Right hindlimb (tissue), 1 donor: ENCODE results near the gene GRM5.

Experiments used
- DNase-seq: peaks from one replicate; pipeline ENCODE4 v3.0.0-alpha.2; 2018

GRM5 gene

DNA sequence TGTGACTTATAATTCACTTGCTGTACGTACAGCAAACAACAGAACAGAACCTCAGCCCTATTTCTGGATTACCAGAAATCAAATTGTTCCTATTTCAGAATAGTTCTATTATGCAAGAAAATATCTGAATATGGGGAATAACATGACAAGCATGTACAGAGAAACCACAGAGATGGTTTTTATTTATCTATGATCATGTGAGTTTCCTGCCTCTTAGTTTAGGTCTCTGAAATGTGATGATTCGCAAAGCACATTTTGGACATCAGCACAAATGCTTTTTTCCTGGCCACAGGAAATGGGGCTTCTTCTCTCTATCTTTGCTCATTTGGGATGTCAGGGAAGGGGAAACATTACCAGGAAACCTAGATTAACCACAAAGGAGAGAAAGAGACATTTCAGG is 461.5 kb downstream of the GRM5 start:
- DNase-seq = peak; percentile 22

DNA sequence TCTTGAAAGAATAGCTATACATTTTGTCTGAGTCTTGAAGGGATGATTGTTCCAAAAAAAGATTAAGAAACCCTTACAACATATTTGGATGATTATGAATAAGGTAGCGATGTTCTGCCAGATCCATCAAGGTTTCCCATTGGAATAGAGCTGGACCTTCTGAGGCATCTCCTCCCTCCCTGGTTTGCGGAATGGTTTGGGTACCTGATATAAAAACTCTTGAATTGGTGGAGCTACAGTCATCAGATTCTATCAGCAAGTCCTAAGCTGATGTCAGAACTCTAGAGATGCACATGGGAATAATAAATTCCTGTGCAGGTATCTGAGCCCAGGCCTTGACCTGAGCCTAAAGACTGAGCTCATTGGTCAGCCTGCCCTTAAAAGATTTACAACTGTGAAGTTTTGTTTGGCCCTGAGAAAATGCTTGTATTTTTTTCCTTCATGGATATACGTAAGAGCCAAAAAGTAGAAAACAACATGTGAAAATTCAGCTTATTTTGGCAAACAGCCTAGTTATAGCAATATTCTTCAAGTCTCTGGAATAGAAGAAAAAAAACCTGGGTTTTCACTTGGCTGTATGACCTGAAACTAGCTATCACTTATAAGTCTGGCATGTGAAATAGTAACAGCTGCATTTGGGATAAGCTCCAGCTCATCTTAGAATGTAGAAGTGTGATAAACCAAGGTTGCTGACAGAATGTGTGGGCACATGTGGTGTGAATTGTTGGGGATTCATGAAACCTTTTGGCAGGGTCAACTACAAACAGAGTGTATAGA is 462.5 kb downstream of the GRM5 start:
- peak; percentile 51 for DNase-seq

DNA sequence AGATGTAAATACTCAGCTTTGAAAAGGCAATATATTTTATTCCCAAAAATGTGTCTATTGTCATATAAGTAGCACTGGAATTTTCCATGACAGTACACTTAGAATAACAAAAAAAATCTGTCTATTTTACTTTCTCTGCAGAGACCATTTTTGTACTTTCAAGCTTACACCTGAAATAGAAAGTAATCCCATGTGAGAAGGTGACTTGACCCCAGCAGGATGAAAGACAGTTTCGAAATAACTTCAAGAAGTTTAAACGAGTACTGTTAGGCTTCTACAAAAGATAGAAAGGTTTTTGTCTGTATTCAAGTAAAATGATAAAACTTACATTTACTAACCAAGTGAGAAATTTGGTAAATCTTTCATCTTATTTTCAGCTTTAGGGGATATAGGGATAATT is 468.4 kb downstream of the GRM5 start:
- no peak for DNase-seq

DNA sequence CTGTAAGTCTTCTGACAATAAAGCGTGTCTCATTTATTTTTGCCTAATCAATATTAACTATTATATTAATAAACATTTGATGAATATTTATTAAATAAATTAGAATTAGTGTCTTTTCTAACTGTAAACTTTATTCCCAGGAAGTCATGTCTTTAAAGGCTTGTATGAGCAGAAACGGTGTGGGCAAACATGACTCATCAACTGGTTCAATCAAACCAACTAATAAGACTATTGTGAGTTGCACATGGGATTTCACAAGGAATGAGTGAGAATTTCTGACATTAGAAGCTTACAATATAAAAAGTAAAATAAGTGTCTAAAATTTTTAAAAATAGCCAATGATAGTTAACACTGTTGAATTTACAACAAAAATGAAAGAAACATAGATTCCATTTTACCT is 469.0 kb downstream of the GRM5 start:
- DNase-seq = no peak

DNA sequence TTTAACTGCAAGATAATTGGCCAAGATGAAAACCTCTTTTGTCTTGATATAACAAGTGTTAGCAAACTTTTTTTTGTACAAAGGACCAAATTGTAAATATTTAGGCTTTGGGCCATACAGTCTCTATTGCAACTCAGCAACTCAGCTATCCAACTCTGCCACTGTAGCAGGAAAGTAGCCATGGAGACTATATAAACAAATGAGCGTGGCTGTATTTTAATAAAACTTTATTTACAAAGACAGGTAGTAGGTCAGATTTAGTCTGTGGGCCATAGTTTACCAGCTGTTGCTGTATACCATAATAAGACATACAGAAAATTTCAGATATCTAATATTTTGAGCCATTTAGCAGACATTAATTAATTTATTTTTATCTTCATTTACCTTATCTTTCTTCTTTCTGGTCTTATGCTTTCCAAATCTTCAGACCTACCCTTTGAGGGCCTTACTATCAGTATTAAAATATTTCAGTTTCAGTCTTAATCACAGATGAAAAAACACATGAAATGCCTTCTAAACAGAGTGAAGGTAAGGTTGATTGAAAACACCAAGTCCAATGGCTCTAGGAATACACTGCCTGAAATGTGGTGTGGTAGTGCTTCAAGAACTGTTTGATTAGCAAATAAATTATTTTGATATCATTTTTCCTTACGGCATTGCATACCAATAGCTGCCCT is 471.4 kb downstream of the GRM5 start:
- DNase-seq = no peak

DNA sequence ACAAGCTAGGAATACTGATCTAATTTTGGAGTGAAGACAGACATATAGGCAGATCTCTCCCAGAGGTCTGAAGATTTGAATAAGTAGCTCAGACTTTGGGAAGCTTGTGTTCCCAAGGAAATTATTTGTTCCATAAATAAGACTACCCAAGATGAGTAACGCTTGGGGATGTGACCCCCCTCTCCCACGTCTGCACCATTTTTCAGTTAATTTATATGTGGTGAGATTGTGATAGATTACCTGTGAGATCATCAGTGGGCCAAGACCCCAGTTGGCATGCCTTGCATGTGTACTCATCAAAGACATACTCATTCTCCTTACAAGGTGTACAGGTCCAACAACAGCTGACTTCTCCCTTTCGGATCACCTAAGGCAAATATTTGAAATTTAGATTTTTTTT is 475.4 kb downstream of the GRM5 start:
- DNase-seq = no peak

DNA sequence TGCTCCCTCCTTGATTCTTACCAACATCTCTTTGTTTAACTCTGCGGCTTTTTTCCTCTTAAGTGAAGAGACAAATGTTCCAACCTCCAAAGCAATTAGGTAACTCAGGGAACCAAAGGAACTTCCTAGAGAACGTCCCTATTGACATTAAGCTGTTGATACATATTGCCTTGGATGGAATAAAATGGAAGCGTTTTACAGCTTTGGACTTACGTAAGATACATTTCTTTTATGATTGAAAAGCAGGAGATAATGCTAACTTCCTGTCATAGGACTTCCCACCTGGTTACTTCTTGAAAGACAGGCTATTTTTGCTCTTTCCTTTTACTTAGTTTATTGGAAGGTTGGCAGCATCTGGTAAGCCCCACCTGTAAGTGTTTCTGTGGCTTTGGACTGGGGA is 482.5 kb downstream of the GRM5 start:
- DNase-seq = no peak

DNA sequence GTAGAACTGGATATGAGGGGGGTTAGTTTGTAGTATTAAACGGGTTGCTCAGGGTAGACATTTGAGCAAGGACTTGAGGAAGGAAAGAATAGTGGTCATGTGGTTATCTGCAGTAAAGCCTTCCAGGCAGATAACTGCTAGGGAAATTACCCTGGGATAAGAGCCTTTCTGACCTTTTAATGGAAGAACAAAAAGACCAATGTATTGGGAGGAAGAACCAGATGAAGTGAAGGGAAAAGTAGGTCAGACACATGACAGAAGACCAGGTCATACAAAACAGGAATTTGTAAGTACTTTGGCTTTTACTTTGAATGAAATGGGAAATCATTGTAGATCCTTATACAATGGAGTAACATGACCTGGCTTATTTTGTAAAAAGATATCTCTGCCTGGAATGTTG is 486.3 kb downstream of the GRM5 start:
- no peak for DNase-seq

DNA sequence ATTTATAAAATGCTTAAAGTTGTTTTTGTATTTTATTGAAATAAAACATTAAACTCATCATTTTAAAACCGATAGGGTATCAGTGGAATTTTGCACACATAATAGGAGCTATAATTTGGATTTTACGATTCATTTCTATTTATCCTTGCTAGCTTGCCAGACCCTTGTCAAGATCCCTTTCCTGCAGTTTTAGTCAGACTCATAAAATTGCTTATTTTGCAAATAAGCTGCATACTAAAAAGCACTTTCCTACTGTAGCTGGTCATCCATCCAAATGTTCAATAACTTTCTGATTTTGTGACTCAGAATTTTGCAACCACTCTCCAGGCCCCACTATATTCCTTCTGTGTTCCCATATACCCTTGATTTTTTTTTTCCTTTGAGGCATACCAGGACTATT is 489.0 kb downstream of the GRM5 start:
- no peak for DNase-seq

DNA sequence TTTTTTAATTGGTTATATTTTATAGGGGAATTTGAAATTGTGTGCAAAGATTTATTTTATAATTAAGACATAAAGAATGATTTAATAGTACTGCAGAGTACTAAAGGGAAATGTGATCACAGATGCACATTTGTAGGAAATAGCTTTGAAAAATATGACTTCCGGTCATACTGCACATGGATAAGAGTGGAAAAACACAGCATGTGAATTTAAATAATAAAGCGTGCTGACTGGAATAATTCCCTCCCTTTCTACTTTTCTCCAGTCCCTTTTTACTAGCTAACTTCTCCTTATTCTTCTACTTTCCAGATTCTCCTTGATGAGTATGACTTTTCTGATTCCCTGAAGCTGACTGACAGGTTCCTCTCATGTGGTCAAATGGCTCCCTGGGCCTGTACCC is 489.9 kb downstream of the GRM5 start:
- DNase-seq = no peak

DNA sequence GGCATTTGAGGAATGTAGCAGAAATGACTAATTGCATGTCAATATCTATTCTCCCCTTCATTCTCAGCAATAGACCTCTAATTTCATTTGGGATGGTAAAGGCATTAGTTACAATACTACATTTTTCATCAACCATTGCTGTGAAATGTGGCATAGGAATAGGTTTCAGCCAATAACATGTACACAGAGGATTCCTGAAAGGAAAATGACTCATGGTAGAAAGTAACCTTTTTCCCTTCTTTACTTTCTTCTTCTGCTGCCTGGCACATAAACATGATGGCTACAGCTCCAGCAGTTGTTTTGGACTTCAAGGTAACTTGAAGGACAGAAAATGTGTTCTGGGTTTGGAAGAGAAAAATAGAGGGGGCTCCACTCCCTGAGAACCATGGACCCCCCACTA is 496.4 kb downstream of the GRM5 start:
- no peak for DNase-seq

DNA sequence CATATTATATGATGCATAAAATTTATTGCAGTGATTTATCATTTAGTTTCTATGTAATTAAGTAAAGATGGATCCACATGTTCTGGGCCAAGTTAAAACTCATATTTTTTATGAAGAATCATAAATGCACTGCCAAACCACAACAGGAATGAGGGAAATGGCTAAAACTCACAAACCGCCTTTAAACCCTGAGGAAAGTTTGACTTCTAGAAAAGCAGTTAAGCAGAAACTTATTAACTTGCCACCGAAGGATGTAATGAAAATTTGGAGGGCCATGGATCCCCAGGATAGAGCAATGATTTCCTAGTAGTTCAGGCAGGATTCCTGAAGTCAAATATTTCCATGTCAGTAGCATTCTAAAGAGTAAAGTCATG is 510.0 kb downstream of the GRM5 start:
- no peak for DNase-seq

DNA sequence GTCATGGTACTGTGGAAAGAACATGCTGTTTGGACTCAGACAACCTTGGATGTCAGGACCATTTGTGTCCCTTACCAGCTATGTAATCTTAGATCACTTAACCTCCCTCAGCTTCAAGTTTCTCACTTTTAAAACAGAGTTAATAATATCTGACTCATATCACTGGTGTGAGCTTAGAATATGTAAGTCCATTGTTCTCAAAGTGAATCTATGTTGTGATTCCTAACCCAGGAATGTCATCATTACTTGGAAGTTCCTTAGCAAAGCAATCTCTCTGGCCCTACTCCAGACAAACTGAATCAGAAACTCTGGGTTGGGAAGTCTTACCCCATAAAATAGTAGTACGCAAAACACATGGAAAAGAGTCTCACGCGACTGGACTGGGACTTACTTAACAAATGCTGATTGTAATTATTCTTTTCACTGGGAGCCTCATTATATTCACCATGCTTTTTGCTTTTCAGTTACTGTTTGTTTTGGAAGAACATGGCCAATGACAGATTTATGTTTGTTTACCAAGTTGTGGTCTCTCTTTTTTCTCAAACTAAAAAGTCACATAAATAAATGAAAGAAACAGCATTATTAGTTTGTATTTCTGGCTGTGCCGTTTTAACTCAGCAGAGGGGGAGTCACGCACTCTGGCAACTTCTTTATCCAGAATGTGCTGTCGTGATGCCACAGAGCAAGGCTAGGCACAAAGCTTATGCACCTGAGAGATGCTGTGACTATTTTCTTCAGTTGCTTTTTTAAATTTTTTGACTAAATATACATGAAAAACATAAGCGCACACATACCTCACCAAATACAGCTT is 510.6 kb downstream of the GRM5 start:
- DNase-seq = peak; percentile 32

DNA sequence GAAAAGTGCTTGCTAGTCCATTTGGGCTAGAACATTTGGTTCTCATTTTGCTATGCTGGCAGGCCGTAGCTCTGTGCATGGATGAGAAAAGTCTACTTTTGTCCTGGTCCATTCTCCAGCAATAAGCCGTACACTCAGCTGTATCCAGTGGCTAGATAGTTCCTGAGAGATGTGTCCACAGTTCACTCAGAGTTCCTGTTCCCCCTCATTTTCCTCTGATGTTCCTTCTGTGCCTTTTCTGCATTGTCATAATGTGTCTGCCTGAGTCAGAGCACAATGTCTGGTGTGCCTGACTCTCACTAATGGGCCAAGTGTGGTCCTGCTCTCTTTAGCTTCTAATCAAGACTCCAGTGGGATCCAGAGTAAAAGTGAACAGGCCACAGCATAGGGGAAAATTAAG is 512.6 kb downstream of the GRM5 start:
- no peak for DNase-seq

DNA sequence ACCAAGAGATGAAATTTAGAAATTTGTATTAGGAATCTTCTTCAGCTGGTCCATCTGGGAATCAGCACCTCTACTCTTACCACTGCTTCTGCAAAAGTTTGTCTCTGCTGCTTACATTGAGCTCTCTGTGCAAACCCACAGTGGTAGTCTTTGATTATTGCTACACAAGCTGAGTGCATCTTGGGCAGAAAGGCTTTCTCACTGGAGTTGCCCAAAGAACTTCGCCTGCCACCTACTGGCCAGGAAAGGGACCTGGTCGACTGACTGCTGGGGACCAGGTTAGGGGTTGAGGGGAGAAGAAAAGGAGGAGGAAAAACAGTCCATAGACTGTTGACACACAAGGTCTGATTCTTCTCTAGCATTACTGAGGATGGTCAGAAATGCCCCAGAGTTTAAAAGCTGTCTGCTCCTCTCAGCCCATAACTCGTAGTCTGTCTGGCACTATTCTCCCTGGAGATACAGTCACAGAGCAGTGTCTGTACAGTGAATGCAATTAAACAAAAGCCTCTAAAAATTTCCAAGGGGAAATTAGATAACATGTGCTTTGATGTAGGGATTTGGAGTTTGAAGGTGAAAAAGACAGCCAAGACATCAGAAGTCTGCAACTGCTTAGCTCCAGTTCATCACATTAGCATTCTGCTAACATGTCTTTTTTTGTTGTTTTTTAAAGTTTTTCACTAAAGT is 513.3 kb downstream of the GRM5 start:
- no peak for DNase-seq

DNA sequence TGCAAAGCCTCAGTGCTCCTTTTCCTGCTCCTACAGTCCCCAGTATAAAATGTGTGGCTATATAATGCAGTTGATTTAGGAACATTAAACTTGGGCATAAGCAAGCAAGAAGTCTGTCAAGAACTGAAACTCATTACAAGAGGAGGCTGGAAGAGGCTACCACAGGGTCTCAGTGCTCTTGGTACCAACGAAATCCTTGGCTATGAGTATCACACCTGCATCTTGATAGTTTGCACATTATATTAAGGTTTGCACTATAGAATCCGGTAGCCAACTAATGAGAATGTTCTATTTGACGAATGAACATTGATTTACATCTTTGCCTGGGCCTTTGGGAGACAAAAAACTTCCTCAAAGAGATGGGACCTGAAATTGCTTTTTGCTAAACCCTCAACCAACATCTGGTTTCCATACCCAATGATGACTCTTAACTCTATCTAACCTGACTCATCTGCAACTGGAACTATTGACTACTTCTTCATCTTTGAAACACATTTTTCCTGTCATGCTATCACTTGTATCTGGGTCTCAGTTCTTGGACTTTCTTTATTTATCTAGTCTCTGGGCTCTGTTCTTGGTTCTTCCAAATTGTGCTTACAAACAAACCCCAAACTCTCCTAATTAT is 521.0 kb downstream of the GRM5 start:
- DNase-seq = no peak

DNA sequence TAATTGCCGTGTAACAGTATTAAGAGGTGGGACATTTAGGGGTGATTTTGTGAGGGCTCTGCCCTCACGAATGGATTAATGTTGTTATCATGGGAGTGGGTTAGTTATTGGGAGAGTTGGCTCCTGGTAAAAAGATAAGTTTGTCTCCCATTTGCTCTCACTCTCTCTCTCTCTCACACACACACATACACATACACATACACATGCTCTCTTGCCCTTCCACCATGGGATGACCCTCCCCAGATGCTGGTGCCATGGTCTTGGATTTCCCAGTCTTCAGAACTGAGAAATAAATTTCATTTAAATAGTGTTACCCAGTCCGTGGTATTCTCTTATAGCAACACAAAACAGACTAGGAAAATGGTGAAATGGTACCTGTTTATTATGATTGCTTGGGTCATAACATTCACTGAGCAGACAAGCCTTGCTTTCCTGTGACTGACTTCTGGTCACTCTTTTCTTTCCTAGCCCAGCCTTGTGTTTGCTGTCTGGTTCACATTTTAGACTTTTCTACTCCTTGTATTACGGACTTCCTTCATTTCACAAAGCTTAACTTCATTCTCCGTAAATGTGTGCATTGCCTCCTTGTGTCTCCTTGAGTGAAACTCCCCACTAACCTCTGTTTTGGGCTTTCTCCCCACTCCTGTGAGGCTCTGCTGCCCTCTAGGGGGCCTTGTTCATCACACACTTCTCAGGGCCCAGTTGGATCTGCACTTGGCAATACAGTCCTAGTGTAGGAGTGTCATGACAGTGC is 521.7 kb downstream of the GRM5 start:
- peak; percentile 91 for DNase-seq

DNA sequence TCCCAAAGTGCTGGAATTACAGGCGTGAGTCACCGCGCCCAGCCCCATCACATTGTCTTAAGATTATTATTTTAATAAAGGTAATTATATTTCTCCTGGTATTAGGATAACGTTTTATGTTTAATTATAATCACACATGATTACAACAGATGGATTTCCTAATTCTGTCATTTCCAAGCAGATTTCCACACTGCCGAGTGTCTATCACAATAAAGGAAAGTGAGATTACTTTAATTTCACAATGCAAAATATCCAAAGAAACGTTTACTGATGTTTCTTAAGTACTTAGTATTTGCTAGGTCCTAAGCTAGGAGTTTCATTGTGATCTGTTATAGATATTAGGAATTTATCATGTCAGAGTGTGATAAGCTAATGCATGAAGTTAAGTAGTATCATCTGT is 524.8 kb downstream of the GRM5 start:
- DNase-seq = no peak

DNA sequence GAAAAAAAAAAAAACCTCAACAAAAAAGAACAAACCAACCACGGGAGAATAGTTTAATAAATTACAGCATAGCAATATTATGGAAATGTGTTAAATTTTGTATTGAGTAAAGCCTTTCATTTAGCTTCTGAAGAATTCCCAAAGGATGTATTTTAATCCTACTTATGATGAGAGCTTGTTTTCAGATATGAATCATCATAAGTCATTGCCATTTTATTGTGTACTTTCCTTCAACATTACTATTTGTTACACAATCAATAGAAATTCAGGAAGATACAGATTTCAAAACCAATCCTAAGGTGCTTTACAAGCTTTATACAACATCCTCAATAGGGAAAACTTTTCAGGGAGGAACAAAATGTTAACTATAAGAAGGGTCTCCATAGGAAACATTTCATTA is 527.7 kb downstream of the GRM5 start:
- no peak for DNase-seq

DNA sequence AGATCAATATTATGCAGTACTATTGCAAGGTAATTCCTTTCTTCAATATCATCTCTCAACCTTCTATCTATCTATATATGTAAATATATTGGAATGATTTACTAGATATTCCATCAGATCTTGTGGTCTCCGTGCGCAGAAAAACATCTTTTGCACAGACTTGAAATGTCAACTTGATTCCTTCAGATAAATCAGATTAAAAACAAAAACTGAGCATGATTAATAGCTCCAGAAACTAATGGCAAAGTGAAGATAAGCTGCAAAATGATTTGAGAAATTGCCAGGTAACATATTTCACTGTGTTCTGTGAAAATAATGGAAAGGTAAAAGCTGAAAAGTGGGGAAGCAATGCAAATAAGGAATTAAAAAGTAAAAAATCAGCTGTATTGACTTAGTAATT is 528.2 kb downstream of the GRM5 start:
- DNase-seq = no peak

DNA sequence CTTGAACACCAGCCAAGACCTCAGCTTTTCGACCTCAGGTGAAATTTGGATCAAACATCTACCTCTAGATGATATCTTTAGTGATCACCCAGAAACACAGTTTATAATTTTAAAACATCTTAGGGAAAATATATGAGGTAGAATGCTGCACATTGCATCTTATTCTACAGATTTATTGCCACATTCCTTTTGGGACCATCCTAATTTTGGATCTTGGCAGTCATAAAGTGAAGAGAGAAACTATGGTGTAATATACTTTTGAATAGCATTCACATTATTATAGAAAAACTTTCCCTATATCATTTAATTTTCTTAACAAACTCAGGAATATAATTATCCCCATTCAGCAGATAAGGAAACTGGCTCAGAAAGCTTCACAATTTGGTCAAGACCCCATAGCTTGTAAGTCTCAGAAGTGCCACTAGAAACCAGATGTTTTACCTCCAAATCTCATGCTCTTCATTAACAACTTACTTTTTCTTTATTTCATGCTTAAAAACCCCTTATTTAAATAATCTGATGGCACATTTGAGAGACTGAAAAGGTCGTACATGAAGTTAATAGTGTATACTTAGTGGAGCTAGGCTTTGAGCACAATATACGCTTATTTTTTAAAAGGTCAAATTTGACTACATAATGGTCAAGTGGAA is 529.0 kb downstream of the GRM5 start:
- DNase-seq = no peak
